ENCODE measurements around the gene PRR5L.
A peak's percentile ranks its signal among the peaks of the same experiment; 100 is the strongest.

The PRR5L gene

DNA sequence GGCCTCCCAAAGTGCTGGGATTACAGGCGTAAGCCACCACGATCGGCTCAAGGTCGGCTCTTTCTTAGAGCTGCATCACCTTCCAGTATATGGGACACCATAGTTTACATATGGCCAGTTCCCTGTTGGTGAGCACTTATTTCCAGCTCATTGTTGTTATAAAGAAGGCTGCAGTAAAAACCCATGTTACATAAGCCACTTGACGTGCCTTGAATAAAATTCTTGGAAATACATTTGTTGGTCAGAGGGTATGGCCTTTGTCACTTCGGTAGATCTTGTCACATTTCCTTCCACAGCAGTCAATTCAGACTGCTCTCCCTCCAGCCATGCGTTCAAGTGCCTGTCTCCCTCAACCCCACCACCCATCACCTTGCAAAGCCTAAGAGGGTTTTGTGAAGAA, 92.9 kb downstream of the PRR5L start:
- H2BK12ac ChIP-seq (ENCODE audit: low read length in 2 of 2): no peak overlapping the region
- H3K14ac ChIP-seq (ENCODE audit: low read length in 2 of 2): no peak overlapping the region
- no peak overlapping the region for H2BK15ac ChIP-seq (ENCODE audit: low read depth, poor library complexity, severe bottlenecking)
- H3K27ac ChIP-seq (ENCODE audit: low read length, poor library complexity, severe bottlenecking): no peak overlapping the region
- no peak overlapping the region for H3K9ac ChIP-seq (ENCODE audit: low read length)
- whole genome bisulfite sequencing: 90% methylated on average over 2 of the region's 7 CpGs
- H3K79me1 ChIP-seq (replicated peaks; ENCODE audit: low read length, poor library complexity, severe bottlenecking): peaks cover 22% of the 10 kb centered on the region
- H2AK5ac ChIP-seq (ENCODE audit: low read length, severe bottlenecking): no peak overlapping the region
- H3K4me2 ChIP-seq (ENCODE audit: low read length, poor library complexity, severe bottlenecking): no peak overlapping the region
- DNase-seq: no peak
- H3K18ac ChIP-seq (ENCODE audit: low read depth in 1 of 2, low read length in 2 of 2): no peak overlapping the region
- no peak overlapping the region for H4K91ac ChIP-seq (ENCODE audit: low read length)
- H2AFZ ChIP-seq (ENCODE audit: low read depth, low read length): no peak overlapping the region
- H3K9me3 ChIP-seq (ENCODE audit: control insufficient read depth, low read length): no peaks in the 10 kb centered on the region
- no peak overlapping the region for H3K23ac ChIP-seq (ENCODE audit: low read length in 2 of 2)
- no peak overlapping the region for H4K8ac ChIP-seq (ENCODE audit: low read length)
- H3K4me1 ChIP-seq (ENCODE audit: control insufficient read depth, insufficient read depth, low read depth, low read length): peaks cover 7% of the 10 kb centered on the region
- no peak overlapping the region for H2BK120ac ChIP-seq (ENCODE audit: low read depth, low read length)
- no peaks in the 10 kb centered on the region for H3K27me3 ChIP-seq (ENCODE audit: control insufficient read depth in 1 of 2, insufficient read depth in 1 of 2, low read length in 2 of 2)
- H3K36me3 ChIP-seq (ENCODE audit: control insufficient read depth in 1 of 2, insufficient read depth in 2 of 2, low read depth in 1 of 2, low read length in 2 of 2): peaks cover 0 to 6% of the 10 kb centered on the region in 2 experiments
- no peak overlapping the region for H3K4ac ChIP-seq (ENCODE audit: low read depth in 1 of 2, low read length in 2 of 2)
- H3K4me3 ChIP-seq (ENCODE audit: insufficient read depth in 1 of 2, low read depth in 1 of 2, low read length in 2 of 2): no peak overlapping the region
- H2BK5ac ChIP-seq (ENCODE audit: low read depth, low read length, poor library complexity, severe bottlenecking): no peak overlapping the region

DNA sequence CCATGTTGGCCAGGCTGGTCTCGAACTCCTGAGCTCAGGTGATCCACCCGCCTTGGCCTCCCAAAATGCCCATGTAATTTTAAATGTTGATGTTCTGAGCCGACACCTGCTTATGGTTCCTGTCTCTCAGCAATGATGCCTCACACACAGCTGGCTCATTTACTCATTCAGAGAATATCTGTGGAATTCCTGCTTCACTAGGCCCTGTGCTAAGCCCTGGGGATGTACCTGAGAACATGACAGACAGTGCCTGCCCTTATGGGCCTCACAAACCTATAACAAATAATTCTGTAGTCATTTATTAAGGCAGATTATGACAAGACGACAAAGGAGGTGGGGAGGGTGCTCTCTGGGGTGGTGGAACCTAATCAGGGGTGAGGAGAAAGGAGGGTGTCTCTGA, 93.7 kb downstream of the PRR5L start:
- Histone ChIP-seq H3K23ac (ENCODE audit: low read length in 2 of 2) (no peak overlapping the region), H2AK5ac (ENCODE audit: low read length, severe bottlenecking) (peak overlapping the region; percentile 76), H2BK120ac (ENCODE audit: low read depth, low read length) (no peak overlapping the region), H4K91ac (ENCODE audit: low read length) (no peak overlapping the region), H2BK5ac (ENCODE audit: low read depth, low read length, poor library complexity, severe bottlenecking) (no peak overlapping the region), H3K4me1 (ENCODE audit: control insufficient read depth, insufficient read depth, low read depth, low read length) (peaks cover 7% of the 10 kb centered on the region), H2BK12ac (ENCODE audit: low read length in 2 of 2) (no peak overlapping the region), H3K4ac (ENCODE audit: low read depth in 1 of 2, low read length in 2 of 2) (no peak overlapping the region), H4K8ac (ENCODE audit: low read length) (no peak overlapping the region), H3K4me3 (ENCODE audit: insufficient read depth in 1 of 2, low read depth in 1 of 2, low read length in 2 of 2) (no peak overlapping the region), H3K36me3 (ENCODE audit: control insufficient read depth in 1 of 2, insufficient read depth in 2 of 2, low read depth in 1 of 2, low read length in 2 of 2) (peaks cover 0 to 8% of the 10 kb centered on the region in 2 experiments), H3K79me1 (replicated peaks; ENCODE audit: low read length, poor library complexity, severe bottlenecking) (peaks cover 26% of the 10 kb centered on the region), H3K4me2 (ENCODE audit: low read length, poor library complexity, severe bottlenecking) (no peak overlapping the region), H2BK15ac (ENCODE audit: low read depth, poor library complexity, severe bottlenecking) (no peak overlapping the region), H2AFZ (ENCODE audit: low read depth, low read length) (no peak overlapping the region), H3K18ac (ENCODE audit: low read depth in 1 of 2, low read length in 2 of 2) (no peak overlapping the region), H3K9ac (ENCODE audit: low read length) (no peak overlapping the region), H3K27me3 (ENCODE audit: control insufficient read depth in 1 of 2, insufficient read depth in 1 of 2, low read length in 2 of 2) (no peaks in the 10 kb centered on the region), H3K27ac (ENCODE audit: low read length, poor library complexity, severe bottlenecking) (no peak overlapping the region), H3K9me3 (ENCODE audit: control insufficient read depth, low read length) (no peaks in the 10 kb centered on the region), H3K14ac (ENCODE audit: low read length in 2 of 2) (no peak overlapping the region)
- DNase-seq: no peak
- 88% methylated on average over 4 of the region's 4 CpGs for WGBS

DNA sequence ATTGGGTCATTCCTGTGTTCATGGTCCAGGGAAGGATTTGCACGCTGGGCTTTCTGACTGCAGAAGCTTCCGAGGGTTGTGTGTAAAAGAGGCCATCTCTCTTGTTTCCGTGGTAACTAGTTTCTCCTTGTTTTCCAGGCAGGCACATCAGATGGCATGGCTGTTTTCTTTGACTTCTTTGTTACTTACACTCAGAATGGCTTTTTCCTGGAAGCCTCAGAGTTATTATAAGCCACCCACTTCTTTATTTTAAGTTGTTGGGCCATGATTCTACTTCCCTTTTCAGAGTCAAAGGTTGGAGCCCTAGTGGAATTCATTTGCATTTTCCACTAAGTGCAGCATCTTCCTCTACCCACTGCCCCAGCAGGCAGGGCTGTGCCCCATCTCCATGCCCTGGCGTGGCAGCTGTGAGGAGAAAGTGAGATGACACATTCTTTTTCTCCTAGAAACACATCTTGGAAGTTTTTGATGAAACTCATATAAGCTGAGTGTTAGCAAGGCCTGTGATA, 94.9 kb downstream of the PRR5L start:
- Histone ChIP-seq H3K36me3 (ENCODE audit: control insufficient read depth in 1 of 2, insufficient read depth in 2 of 2, low read depth in 1 of 2, low read length in 2 of 2) (peaks cover 0 to 11% of the 10 kb centered on the region in 2 experiments), H3K23ac (ENCODE audit: low read length in 2 of 2) (no peak overlapping the region), H2AFZ (ENCODE audit: low read depth, low read length) (no peak overlapping the region), H2BK12ac (ENCODE audit: low read length in 2 of 2) (no peak overlapping the region), H3K4ac (ENCODE audit: low read depth in 1 of 2, low read length in 2 of 2) (no peak overlapping the region), H3K4me2 (ENCODE audit: low read length, poor library complexity, severe bottlenecking) (no peak overlapping the region), H2BK15ac (ENCODE audit: low read depth, poor library complexity, severe bottlenecking) (no peak overlapping the region), H3K27me3 (ENCODE audit: control insufficient read depth in 1 of 2, insufficient read depth in 1 of 2, low read length in 2 of 2) (no peaks in the 10 kb centered on the region), H3K9ac (ENCODE audit: low read length) (no peak overlapping the region), H3K18ac (ENCODE audit: low read depth in 1 of 2, low read length in 2 of 2) (no peak overlapping the region), H4K8ac (ENCODE audit: low read length) (no peak overlapping the region), H3K14ac (ENCODE audit: low read length in 2 of 2) (no peak overlapping the region), H2BK5ac (ENCODE audit: low read depth, low read length, poor library complexity, severe bottlenecking) (no peak overlapping the region), H3K4me3 (ENCODE audit: insufficient read depth in 1 of 2, low read depth in 1 of 2, low read length in 2 of 2) (no peak overlapping the region), H3K27ac (ENCODE audit: low read length, poor library complexity, severe bottlenecking) (no peak overlapping the region), H3K4me1 (ENCODE audit: control insufficient read depth, insufficient read depth, low read depth, low read length) (peaks cover 7% of the 10 kb centered on the region), H4K91ac (ENCODE audit: low read length) (no peak overlapping the region), H3K9me3 (ENCODE audit: control insufficient read depth, low read length) (no peaks in the 10 kb centered on the region), H3K79me1 (replicated peaks; ENCODE audit: low read length, poor library complexity, severe bottlenecking) (peaks cover 21% of the 10 kb centered on the region), H2AK5ac (ENCODE audit: low read length, severe bottlenecking) (no peak overlapping the region), H2BK120ac (ENCODE audit: low read depth, low read length) (no peak overlapping the region)
- DNase-seq: no peak
- 67% methylated on average over 3 of the region's 4 CpGs for WGBS

DNA sequence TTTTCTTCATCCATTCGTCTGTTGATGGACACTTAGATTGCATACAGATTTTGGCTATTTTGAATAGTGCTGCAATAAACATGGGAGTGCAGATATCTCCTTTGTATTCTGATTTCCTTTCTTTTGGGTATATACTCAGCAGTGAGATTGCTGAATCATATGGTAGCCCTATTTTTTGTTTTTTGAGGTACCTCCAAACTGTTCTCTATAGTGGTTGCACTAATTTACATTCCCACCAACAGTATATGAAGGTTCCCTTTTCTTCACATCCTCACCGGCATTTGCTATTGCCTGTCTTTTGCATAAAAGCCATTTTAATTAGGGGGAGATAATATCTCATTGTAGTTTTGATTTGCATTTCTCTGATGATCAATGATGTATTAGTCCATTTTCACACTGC, 96.1 kb downstream of the PRR5L start:
- Histone ChIP-seq H3K18ac (ENCODE audit: low read depth in 1 of 2, low read length in 2 of 2) (no peak overlapping the region), H3K36me3 (ENCODE audit: control insufficient read depth in 1 of 2, insufficient read depth in 2 of 2, low read depth in 1 of 2, low read length in 2 of 2) (peaks cover 0 to 12% of the 10 kb centered on the region in 2 experiments), H2BK5ac (ENCODE audit: low read depth, low read length, poor library complexity, severe bottlenecking) (no peak overlapping the region), H3K27me3 (ENCODE audit: control insufficient read depth in 1 of 2, insufficient read depth in 1 of 2, low read length in 2 of 2) (no peaks in the 10 kb centered on the region), H3K4ac (ENCODE audit: low read depth in 1 of 2, low read length in 2 of 2) (no peak overlapping the region), H3K23ac (ENCODE audit: low read length in 2 of 2) (no peak overlapping the region), H2AK5ac (ENCODE audit: low read length, severe bottlenecking) (no peak overlapping the region), H2BK12ac (ENCODE audit: low read length in 2 of 2) (no peak overlapping the region), H2AFZ (ENCODE audit: low read depth, low read length) (no peak overlapping the region), H3K79me1 (replicated peaks; ENCODE audit: low read length, poor library complexity, severe bottlenecking) (peaks cover 20% of the 10 kb centered on the region), H3K14ac (ENCODE audit: low read length in 2 of 2) (no peak overlapping the region), H2BK15ac (ENCODE audit: low read depth, poor library complexity, severe bottlenecking) (no peak overlapping the region), H2BK120ac (ENCODE audit: low read depth, low read length) (no peak overlapping the region), H3K27ac (ENCODE audit: low read length, poor library complexity, severe bottlenecking) (no peak overlapping the region), H3K4me3 (ENCODE audit: insufficient read depth in 1 of 2, low read depth in 1 of 2, low read length in 2 of 2) (no peak overlapping the region), H3K9me3 (ENCODE audit: control insufficient read depth, low read length) (no peaks in the 10 kb centered on the region), H4K8ac (ENCODE audit: low read length) (no peak overlapping the region), H3K4me2 (ENCODE audit: low read length, poor library complexity, severe bottlenecking) (no peak overlapping the region), H3K9ac (ENCODE audit: low read length) (no peak overlapping the region), H3K4me1 (ENCODE audit: control insufficient read depth, insufficient read depth, low read depth, low read length) (peaks cover 7% of the 10 kb centered on the region), H4K91ac (ENCODE audit: low read length) (no peak overlapping the region)
- DNase-seq: no peak
- WGBS: no CpG with 5 or more reads among the region's 2 CpGs

All from mesenchymal stem cell (in vitro differentiated cells and primary cell).